Upper lobe of right lung (tissue), 1 donor: ENCODE results near the gene TSPAN11. TPM values are rescaled to one million over a fixed set of nuclear protein-coding genes. Genes with fewer than 3 reads are reported as not detected.

Experiments
- ATAC-seq: fragments of 200-7000 bp; cut with Tn5 transposase; one replicate; pipeline ENCODE4 v1.9.1; 2020; ENCODE audit warnings: mild to moderate bottlenecking, moderate library complexity
- DNase-seq: peaks from one replicate; pipeline ENCODE4 v3.0.0-alpha.2; 2020
- H3K27ac ChIP-seq: fragments of 200-600 bp; one replicate; pipeline ENCODE4 v1.8.0; 2022
- H3K27me3 ChIP-seq: fragments of 200-600 bp; one replicate; pipeline ENCODE4 v1.8.0; 2022; ENCODE audit warnings: mild to moderate bottlenecking
- H3K36me3 ChIP-seq: fragments of 200-600 bp; one replicate; pipeline ENCODE4 v1.8.0; 2022
- H3K4me1 ChIP-seq: fragments of 200-600 bp; one replicate; pipeline ENCODE4 v1.8.0; 2022
- H3K4me3 ChIP-seq: fragments of 200-600 bp; one replicate; pipeline ENCODE4 v1.8.0; 2022; ENCODE audit warnings: mild to moderate bottlenecking
- H3K9me3 ChIP-seq: fragments of 200-600 bp; one replicate; pipeline ENCODE4 v1.8.0; 2022
- intact Hi-C: fragments of 100-400 bp; cut with DNase I; formaldehyde crosslinking; loops from one replicate; pipeline ENCODE4 v1.11.0; 2022
- total RNA-seq: library from RNA; stranded (reverse); fragmentation: NEBNext Ultra II Directional; extraction: Animal tissue kit (Norgen Biotek cat#: 25700); gene quantifications from one replicate; pipeline ENCODE4 v1.2.1, GENCODE V29; 2021
- TF ChIP-seq, protein P1 (sequence below): fragments of 200-600 bp; IDR thresholded peaks from one replicate; pipeline ENCODE4 v1.8.0; 2022; ENCODE audit warnings: antibody characterized with exemption
- donor health status: DM: no; HTN: yes; CAD: no; lungs with severe emphysema.

TSPAN11 gene
- total RNA-seq, 1 donor from 2014 or later = 7.8 TPM

DNA sequence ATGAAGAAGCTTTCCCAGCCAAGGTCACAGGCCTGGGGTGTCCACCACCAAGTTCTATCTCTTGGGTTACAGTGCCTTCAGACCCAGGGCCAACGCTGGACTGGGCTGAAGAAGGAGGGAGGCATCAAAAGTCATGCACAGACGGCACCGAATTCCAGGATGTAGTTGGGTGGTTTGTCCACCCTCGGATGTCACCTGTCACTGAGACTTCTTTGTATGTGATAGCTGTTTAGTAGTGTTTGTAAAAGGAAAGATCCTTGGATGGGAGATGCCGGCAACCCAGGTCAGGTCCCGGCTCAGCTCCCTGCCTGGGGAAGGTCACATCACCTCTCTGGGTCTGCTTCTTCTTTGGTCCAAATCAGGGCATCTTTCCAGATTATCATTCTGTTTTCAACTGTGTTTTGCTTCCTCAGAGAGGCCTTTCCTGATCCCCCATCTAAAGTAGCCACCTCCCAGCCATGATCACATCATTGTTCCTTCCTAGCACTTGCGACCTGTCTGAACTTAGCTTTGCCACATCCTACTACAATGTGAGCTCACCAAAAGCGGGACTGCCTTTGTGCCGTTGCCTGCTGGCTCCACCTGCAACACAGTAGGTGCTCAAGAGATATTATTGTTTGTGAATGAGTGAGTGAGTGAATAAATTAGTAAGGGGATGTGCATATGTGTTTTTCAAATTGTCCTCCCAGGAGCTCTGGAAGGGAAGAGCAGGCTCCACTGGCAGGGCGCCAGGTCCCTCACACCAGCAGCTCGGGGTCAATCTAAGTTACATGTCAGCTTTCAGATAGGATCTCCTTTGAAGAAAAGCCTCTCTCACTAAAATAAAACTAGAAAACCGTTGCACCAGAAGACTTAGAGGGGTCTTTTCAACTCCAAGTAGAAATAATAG is 2.1 kb downstream of the TSPAN11 start:
- Histone ChIP-seq H3K36me3 (no peaks in the 10 kb centered on the region), H3K9me3 (no peaks in the 10 kb centered on the region), H3K4me3 (no peak overlapping the region), H3K4me1 (peaks cover 3% of the 10 kb centered on the region), H3K27me3 (peaks cover 22% of the 10 kb centered on the region), H3K27ac (no peak overlapping the region)
- TF ChIP-seq, protein P1, sequence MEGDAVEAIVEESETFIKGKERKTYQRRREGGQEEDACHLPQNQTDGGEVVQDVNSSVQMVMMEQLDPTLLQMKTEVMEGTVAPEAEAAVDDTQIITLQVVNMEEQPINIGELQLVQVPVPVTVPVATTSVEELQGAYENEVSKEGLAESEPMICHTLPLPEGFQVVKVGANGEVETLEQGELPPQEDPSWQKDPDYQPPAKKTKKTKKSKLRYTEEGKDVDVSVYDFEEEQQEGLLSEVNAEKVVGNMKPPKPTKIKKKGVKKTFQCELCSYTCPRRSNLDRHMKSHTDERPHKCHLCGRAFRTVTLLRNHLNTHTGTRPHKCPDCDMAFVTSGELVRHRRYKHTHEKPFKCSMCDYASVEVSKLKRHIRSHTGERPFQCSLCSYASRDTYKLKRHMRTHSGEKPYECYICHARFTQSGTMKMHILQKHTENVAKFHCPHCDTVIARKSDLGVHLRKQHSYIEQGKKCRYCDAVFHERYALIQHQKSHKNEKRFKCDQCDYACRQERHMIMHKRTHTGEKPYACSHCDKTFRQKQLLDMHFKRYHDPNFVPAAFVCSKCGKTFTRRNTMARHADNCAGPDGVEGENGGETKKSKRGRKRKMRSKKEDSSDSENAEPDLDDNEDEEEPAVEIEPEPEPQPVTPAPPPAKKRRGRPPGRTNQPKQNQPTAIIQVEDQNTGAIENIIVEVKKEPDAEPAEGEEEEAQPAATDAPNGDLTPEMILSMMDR = no peak
- intact Hi-C loops = no loop called here
- ATAC-seq (no peak), DNase-seq (no peak)

DNA sequence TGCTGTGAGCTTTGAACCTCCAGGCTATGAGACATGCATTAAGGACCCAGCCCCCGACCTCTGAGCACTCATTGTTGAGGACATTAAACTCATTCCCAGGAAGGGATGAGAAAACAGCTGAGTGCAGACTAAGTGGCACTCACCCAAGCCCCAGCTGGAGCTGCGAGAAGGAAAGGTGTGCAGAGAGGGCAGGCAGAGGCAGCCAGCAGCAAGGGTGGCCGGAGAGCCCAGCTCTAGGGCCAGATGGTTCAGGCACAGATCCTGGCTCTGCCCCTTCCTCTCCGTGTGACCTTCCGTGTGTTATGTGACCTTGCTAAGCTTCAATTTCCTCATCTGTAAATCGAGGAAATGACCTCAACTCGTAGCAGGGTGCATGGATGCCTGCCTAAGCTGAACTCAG is 3.7 kb downstream of the TSPAN11 start:
- no peak overlapping the region for H3K4me3 ChIP-seq
- TF ChIP-seq, protein P1 = no peak
- intact Hi-C loops = no loop called here
- no peak for ATAC-seq
- no peak for DNase-seq
- peaks cover 22% of the 10 kb centered on the region for H3K27me3 ChIP-seq
- no peaks in the 10 kb centered on the region for H3K36me3 ChIP-seq
- H3K27ac ChIP-seq = no peak overlapping the region
- peaks cover 3% of the 10 kb centered on the region for H3K4me1 ChIP-seq
- H3K9me3 ChIP-seq = no peaks in the 10 kb centered on the region

DNA sequence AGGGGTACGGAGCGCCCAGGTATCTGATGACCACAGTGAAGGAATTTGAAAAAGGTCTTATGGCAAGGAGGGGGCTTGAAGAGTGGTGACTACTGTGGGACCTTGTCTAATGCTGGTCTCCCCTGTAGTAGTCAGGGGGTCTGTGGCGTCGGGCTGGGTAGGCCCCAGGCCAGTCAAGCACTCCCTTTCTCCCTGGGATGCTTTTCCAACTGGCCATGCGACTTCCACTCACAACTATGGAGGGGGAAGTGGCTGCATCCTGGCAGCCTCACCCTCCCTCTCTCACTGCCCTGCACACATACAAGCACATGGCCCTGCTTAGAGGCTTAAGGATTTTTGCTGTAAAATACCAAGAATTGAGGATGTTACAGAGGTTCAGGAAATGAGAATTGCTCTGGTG is 4.1 kb downstream of the TSPAN11 start:
- no peak for ATAC-seq
- H3K27ac ChIP-seq = no peak overlapping the region
- H3K36me3 ChIP-seq = no peaks in the 10 kb centered on the region

DNA sequence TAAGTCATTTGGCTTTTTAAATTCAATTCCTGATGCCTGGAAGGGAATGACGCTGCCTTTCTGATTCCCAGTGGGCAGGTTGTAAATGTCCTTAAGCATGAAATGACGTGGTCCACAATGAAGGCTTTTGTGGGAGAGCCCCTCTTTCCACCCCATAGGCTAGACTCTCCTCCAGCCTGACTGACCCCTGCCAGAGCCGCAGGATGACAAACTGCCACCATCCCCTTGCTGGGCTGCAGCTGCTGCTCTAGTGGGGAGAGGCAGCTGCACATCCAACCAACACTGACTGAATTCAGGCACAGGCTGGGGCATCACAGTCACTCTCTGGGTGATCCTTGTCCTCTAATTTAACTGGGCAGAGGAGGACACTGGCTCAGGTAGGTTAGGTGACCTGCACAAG is 6.3 kb downstream of the TSPAN11 start:
- Histone ChIP-seq H3K9me3 (no peaks in the 10 kb centered on the region), H3K27ac (no peak overlapping the region), H3K4me3 (no peak overlapping the region), H3K4me1 (no peaks in the 10 kb centered on the region), H3K36me3 (no peaks in the 10 kb centered on the region), H3K27me3 (peaks cover 4% of the 10 kb centered on the region)
- intact Hi-C loops = no loop called here
- no peak for ATAC-seq
- no peak for DNase-seq
- TF ChIP-seq, protein P1 = no peak

More for the DNA sequence above, 4.1 kb downstream of the TSPAN11 start:
- Histone ChIP-seq H3K4me1 (peaks cover 3% of the 10 kb centered on the region), H3K27me3 (peaks cover 22% of the 10 kb centered on the region), H3K4me3 (no peak overlapping the region), H3K9me3 (no peaks in the 10 kb centered on the region)
- DNase-seq = no peak
- TF ChIP-seq, protein P1 = no peak
- intact Hi-C loops = no loop called here

DNA sequence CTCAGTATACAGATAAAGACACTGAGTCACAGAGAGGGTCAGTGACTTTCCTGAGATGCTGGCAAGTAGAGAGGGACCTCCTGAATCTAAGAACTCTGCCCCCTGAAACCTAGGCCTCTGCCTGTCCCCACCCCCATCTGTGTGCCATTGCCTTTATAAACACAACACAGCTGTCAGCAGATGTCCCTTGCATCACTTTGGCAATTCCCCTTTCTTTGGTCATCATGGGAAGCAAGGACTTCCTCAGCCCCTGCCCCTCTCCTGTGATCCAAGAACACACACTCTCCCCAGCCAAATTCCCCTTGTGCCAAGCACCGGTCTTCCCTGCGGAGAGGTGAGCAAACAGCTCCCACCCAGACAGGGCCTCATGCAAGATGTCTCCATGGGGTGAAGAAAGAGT is 8.3 kb downstream of the TSPAN11 start:
- Histone ChIP-seq H3K36me3 (no peaks in the 10 kb centered on the region), H3K4me1 (no peaks in the 10 kb centered on the region), H3K27me3 (peaks cover 4% of the 10 kb centered on the region), H3K4me3 (no peak overlapping the region), H3K27ac (no peak overlapping the region), H3K9me3 (no peaks in the 10 kb centered on the region)
- DNase-seq = no peak
- no peak for ATAC-seq
- TF ChIP-seq, protein P1 = no peak
- intact Hi-C loops = no loop called here
